ENCODE measurements around the gene PRDX2. TPM values are rescaled to one million over a fixed set of nuclear protein-coding genes. Genes with fewer than 3 reads are reported as not detected.

Gene PRDX2
- total and polyA plus RNA-seq, 10 of the 15 experiments (the other 5 are each of a cell fraction or from before 2014, with no cell fraction given), result 93.0 to 812 (median 344) TPM

- TF ChIP-seq CEBPZ (IDR thresholded peaks at IDR 0.05; ENCODE audit: low read depth, low read length), result no peak
- TF ChIP-seq ASH2L (IDR thresholded peaks at IDR 0.05; ENCODE audit: borderline replicate concordance, low read depth), result no peak
- no peak for TF ChIP-seq SMAD5 (IDR thresholded peaks at IDR 0.05; ENCODE audit: low read depth)
Measured at GRCh38 chr19:12748489-12748888, 53.1 kb downstream of the PRDX2 start (continued).

Small RNA genes lying within 50 kb of the gene (microRNA-seq; reads per million reads assigned to microRNA genes)
- not detected for gene MIR5684

Small RNA genes lying within 50 kb of the gene (small RNA-seq; reads per million reads assigned to genes)
- not detected for gene MIR5684

Other genes starting within 250 kb of the PRDX2 start
Only the 7 nearest of the 27 such genes appear.
- not detected in 2 replicates for gene BEST2, start 50.0 kb downstream of the PRDX2 start, total RNA-seq (2014; rRNA removed)
- not detected in 2 replicates for gene BEST2, start 50.0 kb downstream of the PRDX2 start, total RNA-seq (2014; rRNA removed; fragmentation: Illumina TruSeq; extraction: Trizol)
- gene BEST2, start 50.0 kb downstream of the PRDX2 start, total RNA-seq (2021), result 0.08 TPM in 1 of 2 replicates, not detected in the other
- not detected in 2 replicates for gene BEST2, start 50.0 kb downstream of the PRDX2 start, polyA plus RNA-seq (2011; rRNA removed)
- gene BEST2, start 50.0 kb downstream of the PRDX2 start, polyA plus RNA-seq (2014; fragmentation: Illumina TruSeq; extraction: Trizol), result not detected in 2 replicates
- gene BEST2, start 50.0 kb downstream of the PRDX2 start, polyA plus RNA-seq (2014; fragmentation: Nextera tagmentation; extraction: Ambion mirVana), result not detected
- 0.09 TPM in 1 of 2 replicates, not detected in the other for gene BEST2, start 50.0 kb downstream of the PRDX2 start, polyA plus RNA-seq (2014; rRNA removed)
- gene BEST2, start 50.0 kb downstream of the PRDX2 start, polyA plus RNA-seq (2016; fragmentation: Nextera tagmentation; extraction: Ambion mirVana), result not detected
- 5.8 and 6.8 TPM in 2 replicates for gene HOOK2, start 26.2 kb downstream of the PRDX2 start, total RNA-seq (2014; rRNA removed)
- 3.4 and 3.8 TPM in 2 replicates for gene HOOK2, start 26.2 kb downstream of the PRDX2 start, total RNA-seq (2014; rRNA removed; fragmentation: Illumina TruSeq; extraction: Trizol)
- gene HOOK2, start 26.2 kb downstream of the PRDX2 start, total RNA-seq (2021), result 6.4 and 8.3 TPM in 2 replicates
- 3.3 and 3.5 TPM in 2 replicates for gene HOOK2, start 26.2 kb downstream of the PRDX2 start, polyA plus RNA-seq (2011; rRNA removed)
- gene HOOK2, start 26.2 kb downstream of the PRDX2 start, polyA plus RNA-seq (2014; fragmentation: Illumina TruSeq; extraction: Trizol), result 4.4 and 5.6 TPM in 2 replicates
- 1 to 10 TPM; 1.5 TPM for gene HOOK2, start 26.2 kb downstream of the PRDX2 start, polyA plus RNA-seq (2014; fragmentation: Nextera tagmentation; extraction: Ambion mirVana)
- gene HOOK2, start 26.2 kb downstream of the PRDX2 start, polyA plus RNA-seq (2014; rRNA removed), result 8.6 and 9.6 TPM in 2 replicates
- gene HOOK2, start 26.2 kb downstream of the PRDX2 start, polyA plus RNA-seq (2016; fragmentation: Nextera tagmentation; extraction: Ambion mirVana), result 1 to 10 TPM; 7.5 to 9.2 TPM
- 102 and 110 TPM in 2 replicates for gene JUNB, start 10.3 kb downstream of the PRDX2 start, total RNA-seq (2014; rRNA removed)
- gene JUNB, start 10.3 kb downstream of the PRDX2 start, total RNA-seq (2014; rRNA removed; fragmentation: Illumina TruSeq; extraction: Trizol), result 15.2 and 17.0 TPM in 2 replicates
- gene JUNB, start 10.3 kb downstream of the PRDX2 start, total RNA-seq (2021), result 116 and 123 TPM in 2 replicates
- gene JUNB, start 10.3 kb downstream of the PRDX2 start, polyA plus RNA-seq (2011; rRNA removed), result 17.2 and 65.1 TPM in 2 replicates
- gene JUNB, start 10.3 kb downstream of the PRDX2 start, polyA plus RNA-seq (2014; fragmentation: Illumina TruSeq; extraction: Trizol), result 0.51 and 4.8 TPM in 2 replicates
- 1 to 10 TPM in 1 of 2 experiments, under 1 TPM in 1; 0.55 to 2.4 TPM for gene JUNB, start 10.3 kb downstream of the PRDX2 start, polyA plus RNA-seq (2014; fragmentation: Nextera tagmentation; extraction: Ambion mirVana)
- gene JUNB, start 10.3 kb downstream of the PRDX2 start, polyA plus RNA-seq (2014; rRNA removed), result 144 and 154 TPM in 2 replicates
- gene JUNB, start 10.3 kb downstream of the PRDX2 start, polyA plus RNA-seq (2016; fragmentation: Nextera tagmentation; extraction: Ambion mirVana), result 10 to 100 TPM; 71.6 to 96.6 TPM
- gene THSD8, start 269 bp upstream of the PRDX2 start, total RNA-seq (2014; rRNA removed), result not detected in 2 replicates
- 0.69 TPM in 1 of 2 replicates, not detected in the other for gene THSD8, start 269 bp upstream of the PRDX2 start, total RNA-seq (2014; rRNA removed; fragmentation: Illumina TruSeq; extraction: Trizol)
- gene THSD8, start 269 bp upstream of the PRDX2 start, total RNA-seq (2021), result 25.1 and 30.0 TPM in 2 replicates
- 5.6 and 8.8 TPM in 2 replicates for gene THSD8, start 269 bp upstream of the PRDX2 start, polyA plus RNA-seq (2011; rRNA removed)
- 10.9 and 12.5 TPM in 2 replicates for gene THSD8, start 269 bp upstream of the PRDX2 start, polyA plus RNA-seq (2014; fragmentation: Illumina TruSeq; extraction: Trizol)
- 10 to 100 TPM; 10.5 to 30.6 TPM for gene THSD8, start 269 bp upstream of the PRDX2 start, polyA plus RNA-seq (2014; fragmentation: Nextera tagmentation; extraction: Ambion mirVana)
- 0.11 and 0.24 TPM in 2 replicates for gene THSD8, start 269 bp upstream of the PRDX2 start, polyA plus RNA-seq (2014; rRNA removed)
- gene THSD8, start 269 bp upstream of the PRDX2 start, polyA plus RNA-seq (2016; fragmentation: Nextera tagmentation; extraction: Ambion mirVana), result 10 to 100 TPM; 30.6 to 32.3 TPM
- gene RNASEH2A, start 4.8 kb upstream of the PRDX2 start, total RNA-seq (2014; rRNA removed), result 41.7 and 46.9 TPM in 2 replicates
- gene RNASEH2A, start 4.8 kb upstream of the PRDX2 start, total RNA-seq (2014; rRNA removed; fragmentation: Illumina TruSeq; extraction: Trizol), result 35.2 and 39.6 TPM in 2 replicates
- gene RNASEH2A, start 4.8 kb upstream of the PRDX2 start, total RNA-seq (2021), result 41.2 and 43.8 TPM in 2 replicates
- gene RNASEH2A, start 4.8 kb upstream of the PRDX2 start, polyA plus RNA-seq (2011; rRNA removed), result 20.3 and 35.4 TPM in 2 replicates
- gene RNASEH2A, start 4.8 kb upstream of the PRDX2 start, polyA plus RNA-seq (2014; fragmentation: Illumina TruSeq; extraction: Trizol), result 10.4 and 30.7 TPM in 2 replicates
- gene RNASEH2A, start 4.8 kb upstream of the PRDX2 start, polyA plus RNA-seq (2014; fragmentation: Nextera tagmentation; extraction: Ambion mirVana), result 10 to 100 TPM; 17.4 to 19.1 TPM
- gene RNASEH2A, start 4.8 kb upstream of the PRDX2 start, polyA plus RNA-seq (2014; rRNA removed), result 54.4 and 65.3 TPM in 2 replicates
- gene RNASEH2A, start 4.8 kb upstream of the PRDX2 start, polyA plus RNA-seq (2016; fragmentation: Nextera tagmentation; extraction: Ambion mirVana), result 100 to 1,000 TPM in 1 of 2 experiments, 10 to 100 TPM in 1; 95.0 to 103 TPM
- 0.45 and 0.87 TPM in 2 replicates for gene RTBDN, start 32.8 kb upstream of the PRDX2 start, total RNA-seq (2014; rRNA removed)
- gene RTBDN, start 32.8 kb upstream of the PRDX2 start, total RNA-seq (2014; rRNA removed; fragmentation: Illumina TruSeq; extraction: Trizol), result not detected in 2 replicates
- gene RTBDN, start 32.8 kb upstream of the PRDX2 start, total RNA-seq (2021), result not detected in 2 replicates
- not detected in 2 replicates for gene RTBDN, start 32.8 kb upstream of the PRDX2 start, polyA plus RNA-seq (2011; rRNA removed)
- not detected in 2 replicates for gene RTBDN, start 32.8 kb upstream of the PRDX2 start, polyA plus RNA-seq (2014; fragmentation: Illumina TruSeq; extraction: Trizol)
- gene RTBDN, start 32.8 kb upstream of the PRDX2 start, polyA plus RNA-seq (2014; fragmentation: Nextera tagmentation; extraction: Ambion mirVana), result not detected
- gene RTBDN, start 32.8 kb upstream of the PRDX2 start, polyA plus RNA-seq (2014; rRNA removed), result not detected in 2 replicates
- not detected for gene RTBDN, start 32.8 kb upstream of the PRDX2 start, polyA plus RNA-seq (2016; fragmentation: Nextera tagmentation; extraction: Ambion mirVana)
- gene MAST1, start 36.7 kb upstream of the PRDX2 start, total RNA-seq (2014; rRNA removed), result 0.11 and 0.79 TPM in 2 replicates
- gene MAST1, start 36.7 kb upstream of the PRDX2 start, total RNA-seq (2014; rRNA removed; fragmentation: Illumina TruSeq; extraction: Trizol), result 0.18 and 0.23 TPM in 2 replicates
- 0.44 and 0.85 TPM in 2 replicates for gene MAST1, start 36.7 kb upstream of the PRDX2 start, total RNA-seq (2021)
- 0.10 and 0.57 TPM in 2 replicates for gene MAST1, start 36.7 kb upstream of the PRDX2 start, polyA plus RNA-seq (2011; rRNA removed)
- 0.38 TPM in 1 of 2 replicates, not detected in the other for gene MAST1, start 36.7 kb upstream of the PRDX2 start, polyA plus RNA-seq (2014; fragmentation: Illumina TruSeq; extraction: Trizol)
- under 1 TPM in 1 of 2 experiments, not detected in 1; 0.08 TPM for gene MAST1, start 36.7 kb upstream of the PRDX2 start, polyA plus RNA-seq (2014; fragmentation: Nextera tagmentation; extraction: Ambion mirVana)
- gene MAST1, start 36.7 kb upstream of the PRDX2 start, polyA plus RNA-seq (2014; rRNA removed), result 0.68 and 1.3 TPM in 2 replicates
- gene MAST1, start 36.7 kb upstream of the PRDX2 start, polyA plus RNA-seq (2016; fragmentation: Nextera tagmentation; extraction: Ambion mirVana), result under 1 TPM; 0.33 to 0.54 TPM

Data from GM12878 (cell line).